Endothelial cell of umbilical vein (primary cell): ENCODE measurements around the gene EPB41L2. TPM values are rescaled to one million over a fixed set of nuclear protein-coding genes. Genes with fewer than 3 reads are reported as not detected.

ENCODE experiments used
- BruUV-seq: library from RNA; stranded (reverse); fragments of 400-500 nt; replicated peaks from 2 replicates; lab custom pipeline; 2021; lab: Mats Ljungman, UMichigan
- CTCF ChIA-PET: fragments of 300-600, 350-600 bp; sonication (Branson Sonifier 250); formaldehyde crosslinking; loops from one replicate; lab custom pipeline; 2021; ENCODE audit warnings: antibody characterized with exemption, inconsistent platforms; lab: Charles Lee
- POLR2A ChIA-PET: fragments of 300-600, 350-600 bp; sonication (Branson Sonifier 250); formaldehyde crosslinking; loops from one replicate; lab custom pipeline; 2021; ENCODE audit warnings: antibody characterized with exemption, inconsistent platforms; lab: Charles Lee
- DNase-seq: peaks from one replicate; pipeline ENCODE4 v3.0.0-alpha.2; 2011; ENCODE audit warnings: low read depth, low spot score
- FAIRE-seq: peaks from 2 replicates; lab custom pipeline; 2011; peaks lifted over from hg19 to GRCh38; lab: Jason Lieb, UNC
- H2AFZ ChIP-seq: 2 replicates; pipeline ENCODE4 v1.6.0; 2012; ENCODE audit warnings: low read depth, low read length, control low read depth, inconsistent platforms
- H3K27ac ChIP-seq: 2 replicates; pipeline ENCODE4 v1.5.1; 2011; ENCODE audit warnings: low read depth, mild to moderate bottlenecking, control low read depth, low read length, moderate library complexity; ENCODE audit not compliant: insufficient read depth
- H3K27me3 ChIP-seq, 2 experiments: 2 replicates each; pipeline versions ENCODE4 v1.6.0 to v1.6.1; 2011; ENCODE audit warnings: low read length in 2 of 2, mixed read lengths in 1 of 2; ENCODE audit not compliant: control insufficient read depth in 2 of 2, insufficient read depth in 2 of 2
- H3K36me3 ChIP-seq, 2 experiments: 2 replicates in 1 of 2; 3 replicates in 1 of 2; pipeline ENCODE4 v1.5.1; 2011; ENCODE audit warnings: low read length in 2 of 2, mild to moderate bottlenecking in 1 of 2, moderate library complexity in 1 of 2; ENCODE audit not compliant: control insufficient read depth in 2 of 2, insufficient read depth in 2 of 2; ENCODE audit errors: extremely low read depth in 1 of 2
- H3K4me1 ChIP-seq: 3 replicates; pipeline ENCODE4 v1.5.1; 2011; ENCODE audit warnings: mild to moderate bottlenecking, low read length; ENCODE audit not compliant: control insufficient read depth, insufficient read depth; ENCODE audit errors: extremely low read depth
- H3K4me2 ChIP-seq: 2 replicates; pipeline ENCODE4 v1.6.1; 2011; ENCODE audit warnings: low read length, control low read depth, mixed read lengths; ENCODE audit not compliant: insufficient read depth
- H3K4me3 ChIP-seq, 3 experiments: fragments of 200-600 bp in 1 of 3; sonication (generic), shearing (Covaris generic) in 1 of 3; replicated peaks in 1 of 3; 2 replicates each; pipeline ENCODE4 v1.5.1; 2011 to 2016; ENCODE audit warnings: control low read depth in 3 of 3, low read length in 3 of 3, mild to moderate bottlenecking in 2 of 3, inconsistent platforms in 1 of 3, low read depth in 1 of 3, moderate library complexity in 1 of 3; ENCODE audit not compliant: insufficient read depth in 1 of 3
- H3K79me2 ChIP-seq: 2 replicates; pipeline ENCODE4 v1.6.0; 2012; ENCODE audit warnings: low read length, inconsistent platforms; ENCODE audit not compliant: control insufficient read depth, insufficient read depth
- H3K9ac ChIP-seq: replicated peaks from 2 replicates; pipeline ENCODE3; 2011; ENCODE audit warnings: low read length, control low read depth; ENCODE audit not compliant: insufficient read depth; ENCODE audit errors: extremely low read depth
- H3K9me1 ChIP-seq: replicated peaks from 3 replicates; pipeline ENCODE4 v1.6.0; 2011; ENCODE audit warnings: mild to moderate bottlenecking, low read length; ENCODE audit not compliant: control insufficient read depth, insufficient read depth; ENCODE audit errors: extremely low read depth
- H3K9me3 ChIP-seq: replicated peaks from 2 replicates; pipeline ENCODE4 v1.5.1; 2012; ENCODE audit warnings: low read length, inconsistent platforms; ENCODE audit not compliant: control insufficient read depth, insufficient read depth
- H4K20me1 ChIP-seq: replicated peaks from 2 replicates; pipeline ENCODE3; 2011; ENCODE audit warnings: mild to moderate bottlenecking, low read length; ENCODE audit not compliant: control insufficient read depth, insufficient read depth; ENCODE audit errors: extremely low read depth
- EZH2 ChIP-seq: IDR thresholded peaks from 2 replicates; pipeline ENCODE4 v1.6.1; 2012; ENCODE audit warnings: borderline replicate concordance, low read depth, mild to moderate bottlenecking, moderate library complexity, low read length, inconsistent platforms; ENCODE audit not compliant: severe bottlenecking
- FOS ChIP-seq: IDR thresholded peaks from 2 replicates; pipeline ENCODE4 v1.6.1; 2011; ENCODE audit warnings: mild to moderate bottlenecking, low read length, moderate library complexity, borderline replicate concordance; ENCODE audit not compliant: insufficient read depth
- GATA2 ChIP-seq: IDR thresholded peaks from 2 replicates; pipeline ENCODE4 v1.7.0; 2011; ENCODE audit warnings: low read depth, mild to moderate bottlenecking, moderate library complexity, mixed read lengths, low read length; ENCODE audit not compliant: insufficient read length, insufficient read depth
- JUN ChIP-seq: IDR thresholded peaks from 2 replicates; pipeline ENCODE4 v1.6.1; 2011; ENCODE audit warnings: borderline replicate concordance, low read depth; ENCODE audit not compliant: insufficient read length, insufficient read depth
- MAX ChIP-seq: IDR thresholded peaks from 2 replicates; pipeline ENCODE4 v1.6.1; 2011; ENCODE audit not compliant: insufficient read depth, insufficient read length
- MYC ChIP-seq: IDR thresholded peaks from one replicate; pipeline ENCODE4 v1.6.1; 2011; ENCODE audit warnings: mild to moderate bottlenecking, low read depth, low read length
- POLR2A ChIP-seq: IDR thresholded peaks from 2 replicates; pipeline ENCODE4 v1.6.1; 2012; ENCODE audit warnings: low read depth, mild to moderate bottlenecking, control low read depth, low read length
- POLR2AphosphoS5 ChIP-seq: IDR thresholded peaks from 2 replicates; pipeline ENCODE4 v1.6.1; 2012; ENCODE audit warnings: low read depth, mild to moderate bottlenecking, control low read depth, low read length, moderate library complexity; ENCODE audit not compliant: insufficient read depth
- dilution Hi-C: fragments of 300-500 bp; cut with MboI; formaldehyde crosslinking; loops from one replicate; pipeline ENCODE4 v1.15.0; 2019; ENCODE audit warnings: low sequenced_read_pairs; ENCODE audit not compliant: extremely low pct_ligation_motif_present
- intact Hi-C: fragments of 100-400 bp; cut with micrococcal nuclease; formaldehyde crosslinking; loops from one replicate; pipeline ENCODE4 v1.10.0; 2022
- polyA plus RNA-seq, 4 experiments: library from polyadenylated mRNA; depleted of rRNA in 3 of 4; stranded (reverse) in 3 of 4; unstranded in 1 of 4; fragments of >200 nt; gene quantifications; 2 replicates each; pipeline versions ENCODE4 v1.2.1 to v1.2.3, GENCODE V29; 2011 to 2012; ENCODE audit warnings: missing spikeins in 1 of 4
- total RNA-seq: library from RNA; stranded (reverse); gene quantifications from 2 replicates; pipeline ENCODE4 v1.2.3, GENCODE V29; 2021
- TF ChIP-seq, protein P1 (sequence below), 2 donors: IDR thresholded peaks; 1 replicate in 1 of 2; 2 replicates in 1 of 2; pipeline ENCODE4 v1.5.1; 2011; ENCODE audit warnings: low read length in 2 of 2, mild to moderate bottlenecking in 2 of 2, moderate library complexity in 2 of 2, control low read depth in 1 of 2, inconsistent platforms in 1 of 2, low read depth in 1 of 2; ENCODE audit not compliant: insufficient read depth in 1 of 2; ENCODE audit errors: extremely low read depth in 1 of 2

EPB41L2 gene
- total and polyA plus RNA-seq, 2 donors (not counting 3 experiments of a cell fraction or from before 2014, with no cell fraction given): 26.5 to 87.7 TPM

DNA sequence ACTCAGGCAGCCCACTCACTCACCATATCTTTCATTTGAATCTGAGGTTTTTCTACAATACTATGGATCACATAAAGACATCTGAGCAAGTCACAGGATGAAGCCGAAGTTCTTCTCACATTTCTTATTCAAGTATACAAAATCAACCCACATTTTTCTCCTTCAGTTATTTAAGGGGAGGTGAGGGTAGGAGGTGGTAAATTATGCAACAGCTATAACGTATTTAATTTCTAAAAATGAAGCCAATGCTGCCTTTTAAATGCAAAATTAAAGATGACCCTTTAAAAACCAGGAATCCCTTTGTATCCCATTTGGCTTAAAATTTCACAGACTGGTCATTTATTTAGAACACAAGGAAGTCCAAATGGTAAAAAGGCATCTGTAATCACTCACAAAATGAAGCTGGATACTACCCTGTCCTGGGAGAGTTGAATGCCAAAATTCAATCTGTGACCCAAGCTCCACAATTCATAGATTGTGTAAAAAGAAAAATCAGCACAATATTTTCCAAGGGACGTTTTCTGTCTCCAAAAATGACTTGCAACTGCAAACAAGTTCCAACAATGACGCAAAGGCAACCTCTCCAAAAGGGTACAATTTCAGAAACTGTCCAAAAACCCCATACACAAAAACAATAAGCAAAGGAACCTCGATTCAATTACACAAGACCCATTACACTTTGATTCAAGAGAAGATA, 48.8 kb downstream of the EPB41L2 start:
- no peak overlapping the region for H3K4me3 ChIP-seq
- no peak overlapping the region for H2AFZ ChIP-seq
- peaks cover 71% of the 10 kb centered on the region for H3K79me2 ChIP-seq
- intact Hi-C loops: loop anchor here (5.0 kb wide), 2 partner anchors 67 to 103 kb away; no protein-coding TSS in a partner anchor
- BruUV-seq: no TSS peak
- no peaks in the 10 kb centered on the region for H3K36me3 ChIP-seq
- CTCF ChIA-PET: interaction anchor here (0.7 to 2.5 kb wide), 13 partner anchors 8 to 125 kb away, joined by 3 to 13 read pairs (median 3); partner anchors contain the start of gene EPB41L2
- peak overlapping the region; percentile 31 for H3K9ac ChIP-seq
- DNase-seq (peak; percentile 23), FAIRE-seq (peak; percentile 21)
- no peaks in the 10 kb centered on the region for H3K9me3 ChIP-seq
- dilution Hi-C loops: no loop called here
- no peaks in the 10 kb centered on the region for H3K9me1 ChIP-seq
- TF ChIP-seq JUN (no peak), MYC (no peak), GATA2 (no peak), FOS (no peak), EZH2 (no peak), POLR2AphosphoS5 (no peak), POLR2A (no peak), MAX (no peak)
- TF ChIP-seq, protein P1, sequence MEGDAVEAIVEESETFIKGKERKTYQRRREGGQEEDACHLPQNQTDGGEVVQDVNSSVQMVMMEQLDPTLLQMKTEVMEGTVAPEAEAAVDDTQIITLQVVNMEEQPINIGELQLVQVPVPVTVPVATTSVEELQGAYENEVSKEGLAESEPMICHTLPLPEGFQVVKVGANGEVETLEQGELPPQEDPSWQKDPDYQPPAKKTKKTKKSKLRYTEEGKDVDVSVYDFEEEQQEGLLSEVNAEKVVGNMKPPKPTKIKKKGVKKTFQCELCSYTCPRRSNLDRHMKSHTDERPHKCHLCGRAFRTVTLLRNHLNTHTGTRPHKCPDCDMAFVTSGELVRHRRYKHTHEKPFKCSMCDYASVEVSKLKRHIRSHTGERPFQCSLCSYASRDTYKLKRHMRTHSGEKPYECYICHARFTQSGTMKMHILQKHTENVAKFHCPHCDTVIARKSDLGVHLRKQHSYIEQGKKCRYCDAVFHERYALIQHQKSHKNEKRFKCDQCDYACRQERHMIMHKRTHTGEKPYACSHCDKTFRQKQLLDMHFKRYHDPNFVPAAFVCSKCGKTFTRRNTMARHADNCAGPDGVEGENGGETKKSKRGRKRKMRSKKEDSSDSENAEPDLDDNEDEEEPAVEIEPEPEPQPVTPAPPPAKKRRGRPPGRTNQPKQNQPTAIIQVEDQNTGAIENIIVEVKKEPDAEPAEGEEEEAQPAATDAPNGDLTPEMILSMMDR (IDR thresholded peaks at IDR 0.05; ENCODE audit: extremely low read depth in 1 of 2, insufficient read depth in 1 of 2, low read depth in 1 of 2, low read length in 2 of 2): no peak
- POLR2A ChIA-PET: interaction anchor here (0.6 to 1.2 kb wide), 3 partner anchors 20 to 69 kb away, joined by 4 to 6 read pairs (median 5); partner anchors contain the start of gene EPB41L2
- H3K27me3 ChIP-seq: no peaks in the 10 kb centered on the region
- peak overlapping the region; percentile 32 for H3K27ac ChIP-seq
- H4K20me1 ChIP-seq: no peaks in the 10 kb centered on the region
- peaks cover 38% of the 10 kb centered on the region for H3K4me1 ChIP-seq
- H3K4me2 ChIP-seq: peak overlapping the region; percentile 54
